Memory B cell (primary cell): ENCODE data around the gene RLN2.
A peak's percentile ranks its signal among the peaks of the same experiment; 100 is the strongest.

ENCODE experiments used
- ATAC-seq: fragments of 150-1000 bp; cut with Tn5 transposase; 2 replicates; pipeline ENCODE4 v1.10.0; 2021; ENCODE audit warnings: low read depth, mild to moderate bottlenecking, moderate library complexity
- DNase-seq, 2 donors: peaks; one replicate each; pipeline ENCODE4 v3.0.0; 2022; ENCODE audit warnings: low spot score in 2 of 2
- H3K27ac Mint-ChIP-seq: one replicate; pipeline ENCODE4 v1.8.0; 2022; ENCODE audit warnings: mild to moderate bottlenecking, moderate library complexity, mixed read lengths
- H3K27me3 Mint-ChIP-seq: one replicate; pipeline ENCODE4 v1.8.0; 2022; ENCODE audit warnings: mixed read lengths
- H3K36me3 Mint-ChIP-seq: one replicate; pipeline ENCODE4 v1.8.0; 2022; ENCODE audit warnings: mild to moderate bottlenecking, mixed read lengths
- H3K4me1 Mint-ChIP-seq: one replicate; pipeline ENCODE4 v1.8.0; 2022; ENCODE audit warnings: mixed read lengths
- H3K4me3 Mint-ChIP-seq: one replicate; pipeline ENCODE4 v1.8.0; 2022; ENCODE audit warnings: mild to moderate bottlenecking, moderate library complexity, mixed read lengths
- H3K9me3 Mint-ChIP-seq: one replicate; pipeline ENCODE4 v1.8.0; 2022; ENCODE audit warnings: mixed read lengths

Gene RLN2

GRCh38 chr9:5310851-5311250, 6.3 kb upstream of the RLN2 start:
- peaks cover 2% of the 10 kb centered on the region for H3K27me3 Mint-ChIP-seq
- H3K27ac Mint-ChIP-seq: peak overlapping the region; percentile 19
- H3K36me3 Mint-ChIP-seq: peaks cover 14% of the 10 kb centered on the region
- ATAC-seq (no peak), DNase-seq (no peak)
- H3K4me3 Mint-ChIP-seq: no peak overlapping the region
- H3K9me3 Mint-ChIP-seq: peaks cover 5% of the 10 kb centered on the region
- peaks cover 2% of the 10 kb centered on the region for H3K4me1 Mint-ChIP-seq

- H3K4me1 Mint-ChIP-seq: peaks cover 3% of the 10 kb centered on the region
- H3K4me3 Mint-ChIP-seq: no peak overlapping the region
- H3K27ac Mint-ChIP-seq: no peak overlapping the region
- H3K9me3 Mint-ChIP-seq: no peaks in the 10 kb centered on the region
- DNase-seq (no peak), ATAC-seq (no peak)
- no peaks in the 10 kb centered on the region for H3K27me3 Mint-ChIP-seq
- H3K36me3 Mint-ChIP-seq: no peaks in the 10 kb centered on the region
Measured at GRCh38 chr9:5305741-5306140, 1.2 kb upstream of the RLN2 start.

- DNase-seq (no peak), ATAC-seq (no peak)
- peaks cover 3% of the 10 kb centered on the region for H3K4me1 Mint-ChIP-seq
- H3K36me3 Mint-ChIP-seq: peaks cover 8% of the 10 kb centered on the region
- peaks cover 5% of the 10 kb centered on the region for H3K9me3 Mint-ChIP-seq
- no peak overlapping the region for H3K4me3 Mint-ChIP-seq
- peak overlapping the region; percentile 41 for H3K27ac Mint-ChIP-seq
- no peaks in the 10 kb centered on the region for H3K27me3 Mint-ChIP-seq
Measured at GRCh38 chr9:5301544-5301943, 3.0 kb downstream of the RLN2 start.

GRCh38 chr9:5292141-5292540, 12.4 kb downstream of the RLN2 start:
- peaks cover 4% of the 10 kb centered on the region for H3K27me3 Mint-ChIP-seq

GRCh38 chr9:5288591-5288990, 15.9 kb downstream of the RLN2 start:
- Mint-ChIP-seq H3K27ac (no peak overlapping the region), H3K4me1 (no peaks in the 10 kb centered on the region), H3K27me3 (peaks cover 7% of the 10 kb centered on the region), H3K9me3 (peaks cover 13% of the 10 kb centered on the region), H3K36me3 (peaks cover 7% of the 10 kb centered on the region), H3K4me3 (no peak overlapping the region)
- no peak for ATAC-seq
- no peak for DNase-seq

More at GRCh38 chr9:5292141-5292540, 12.4 kb downstream of the RLN2 start:
- Mint-ChIP-seq H3K36me3 (peaks cover 24% of the 10 kb centered on the region), H3K27ac (no peak overlapping the region), H3K4me3 (no peak overlapping the region), H3K9me3 (peaks cover 13% of the 10 kb centered on the region), H3K4me1 (no peaks in the 10 kb centered on the region)
- DNase-seq (no peak), ATAC-seq (no peak)

- ATAC-seq (no peak), DNase-seq (no peak)
- Mint-ChIP-seq H3K27ac (no peak overlapping the region), H3K36me3 (peaks cover 4% of the 10 kb centered on the region), H3K9me3 (peaks cover 13% of the 10 kb centered on the region), H3K4me3 (no peak overlapping the region), H3K4me1 (no peaks in the 10 kb centered on the region), H3K27me3 (peaks cover 7% of the 10 kb centered on the region)
Measured at GRCh38 chr9:5286262-5286661, 18.3 kb downstream of the RLN2 start.

- DNase-seq (no peak), ATAC-seq (peak; percentile 96)
- Mint-ChIP-seq H3K4me1 (peaks cover 18% of the 10 kb centered on the region), H3K27me3 (no peaks in the 10 kb centered on the region), H3K9me3 (no peaks in the 10 kb centered on the region), H3K4me3 (no peak overlapping the region), H3K36me3 (no peaks in the 10 kb centered on the region), H3K27ac (no peak overlapping the region)
Measured at GRCh38 chr9:5278486-5278885, 26.0 kb downstream of the RLN2 start.

- ATAC-seq (no peak), DNase-seq (no peak)
- H3K27me3 Mint-ChIP-seq: no peaks in the 10 kb centered on the region
- H3K4me1 Mint-ChIP-seq: peaks cover 18% of the 10 kb centered on the region
- no peak overlapping the region for H3K4me3 Mint-ChIP-seq
- H3K27ac Mint-ChIP-seq: no peak overlapping the region
- no peaks in the 10 kb centered on the region for H3K9me3 Mint-ChIP-seq
- no peaks in the 10 kb centered on the region for H3K36me3 Mint-ChIP-seq
Measured at GRCh38 chr9:5274770-5275169, 29.7 kb downstream of the RLN2 start.

GRCh38 chr9:5269249-5269715, 35.2 kb downstream of the RLN2 start:
- Mint-ChIP-seq H3K4me3 (no peak overlapping the region), H3K4me1 (no peaks in the 10 kb centered on the region), H3K36me3 (no peaks in the 10 kb centered on the region), H3K27ac (no peak overlapping the region), H3K27me3 (no peaks in the 10 kb centered on the region), H3K9me3 (no peaks in the 10 kb centered on the region)
- DNase-seq (no peak), ATAC-seq (no peak)

GRCh38 chr9:5265939-5266338, 38.6 kb downstream of the RLN2 start:
- Mint-ChIP-seq H3K4me3 (no peak overlapping the region), H3K4me1 (no peaks in the 10 kb centered on the region), H3K27ac (no peak overlapping the region), H3K9me3 (no peaks in the 10 kb centered on the region), H3K27me3 (no peaks in the 10 kb centered on the region), H3K36me3 (no peaks in the 10 kb centered on the region)
- DNase-seq (no peak), ATAC-seq (no peak)

- H3K36me3 Mint-ChIP-seq: no peaks in the 10 kb centered on the region
Measured at GRCh38 chr9:5264219-5264595, 40.3 kb downstream of the RLN2 start.

GRCh38 chr9:5263351-5264218, 40.9 kb downstream of the RLN2 start:
- Mint-ChIP-seq H3K4me1 (no peaks in the 10 kb centered on the region), H3K27ac (no peak overlapping the region), H3K27me3 (no peaks in the 10 kb centered on the region), H3K4me3 (no peak overlapping the region), H3K9me3 (no peaks in the 10 kb centered on the region), H3K36me3 (no peaks in the 10 kb centered on the region)
- DNase-seq (no peak), ATAC-seq (peak; percentile 35)

More at GRCh38 chr9:5264219-5264595, 40.3 kb downstream of the RLN2 start:
- Mint-ChIP-seq H3K9me3 (no peaks in the 10 kb centered on the region), H3K27ac (no peak overlapping the region), H3K27me3 (no peaks in the 10 kb centered on the region), H3K4me1 (no peaks in the 10 kb centered on the region), H3K4me3 (no peak overlapping the region)
- DNase-seq: no peak
- ATAC-seq: no peak
